A204.1 (cell line): ENCODE results near the gene TMC5.
"Not testable (repeated sequence)": the region's sequence is repeated elsewhere in the genome, so short reads cannot be mapped to it uniquely, and the experiment has no call there.

Experiments
- FAIRE-seq: peaks from 2 replicates; lab custom pipeline; 2012; peaks lifted over from hg19 to GRCh38; lab: Jason Lieb, UNC

TMC5 gene

DNA sequence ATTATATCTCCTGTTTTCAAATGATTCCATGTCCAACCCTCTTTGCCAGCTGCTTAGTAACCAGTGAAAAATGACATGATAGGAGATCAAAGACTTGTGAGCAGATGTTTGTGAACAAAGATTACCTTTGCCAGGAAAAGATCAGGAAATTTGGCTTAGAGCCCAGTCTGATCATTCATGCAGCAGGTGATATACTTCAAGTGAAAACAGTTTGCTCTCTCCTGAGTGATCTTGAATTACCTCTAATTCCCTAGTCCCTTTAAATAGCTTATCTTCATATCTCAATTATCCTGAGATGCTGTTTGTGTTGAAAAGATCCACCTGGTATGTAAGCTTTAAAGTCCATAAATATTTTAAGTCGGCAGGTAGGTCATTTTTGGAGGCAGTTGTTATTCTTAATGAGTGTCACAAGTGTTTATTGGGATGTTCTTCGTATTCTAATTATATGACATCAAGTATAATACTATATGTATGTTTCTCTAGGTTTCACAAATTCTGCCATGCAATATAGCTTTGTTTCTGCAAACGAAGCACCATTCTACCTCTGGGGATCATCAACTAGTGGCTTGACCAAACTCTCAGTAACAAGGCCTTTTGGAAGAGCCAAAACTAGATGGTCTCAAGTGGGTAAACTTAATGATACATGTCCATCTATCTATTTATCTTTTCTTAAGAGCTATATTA, 124.6 kb downstream of the TMC5 start:
- FAIRE-seq, result no peak

DNA sequence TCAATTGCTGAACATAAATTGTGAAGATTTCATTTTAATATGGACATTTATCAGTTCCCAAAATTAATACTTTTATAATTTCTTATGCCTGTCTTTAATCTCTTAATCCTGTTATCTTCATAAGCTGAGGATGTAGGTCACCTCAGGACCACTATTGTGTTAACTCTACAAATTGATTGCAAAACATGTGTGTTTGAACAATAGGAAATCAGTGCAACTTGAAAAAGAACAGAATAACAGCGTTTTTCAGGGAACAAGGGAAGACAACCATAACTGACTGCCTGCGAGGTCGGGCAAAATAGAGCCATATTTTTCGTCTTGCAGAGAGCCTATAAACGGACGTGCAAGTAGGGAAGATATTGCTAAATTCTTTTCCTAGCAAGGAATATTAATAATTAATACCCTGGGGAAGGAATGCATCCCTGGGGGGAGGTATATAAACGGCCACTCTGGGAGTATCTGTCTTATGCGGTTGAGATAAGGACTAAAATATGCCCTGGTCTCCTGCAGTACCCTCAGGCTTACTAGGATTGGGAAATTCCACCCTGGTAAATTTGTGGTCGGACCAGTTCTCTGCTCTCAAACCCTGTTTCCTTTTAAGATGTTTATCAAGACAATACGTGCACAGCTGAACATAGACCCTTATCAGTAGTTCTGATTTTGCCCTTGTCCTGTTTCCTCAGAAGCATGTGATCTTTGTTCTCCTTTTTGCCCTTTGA, 125.8 kb downstream of the TMC5 start:
- not testable (repeated sequence) for FAIRE-seq

DNA sequence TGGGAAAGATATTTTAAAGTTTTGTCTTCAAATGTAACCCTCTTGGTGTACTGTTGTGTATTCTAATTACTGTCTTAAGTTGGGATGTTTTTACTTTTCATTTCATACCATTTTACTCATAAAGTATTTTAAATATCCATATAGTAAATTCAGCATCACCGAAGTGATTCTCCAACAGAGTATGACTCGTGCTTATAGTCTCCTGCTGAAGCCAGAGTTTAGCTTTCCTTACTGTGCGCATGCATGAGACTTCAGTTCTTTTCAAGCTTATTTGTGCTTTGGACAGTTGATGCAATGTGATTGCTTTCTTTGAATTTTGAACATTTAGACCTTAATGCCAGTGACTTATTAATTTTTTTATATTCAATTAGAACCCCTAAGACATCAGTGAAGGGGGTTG, 130.5 kb downstream of the TMC5 start:
- FAIRE-seq, result no peak
